Uterine smooth muscle cell (primary cell): ENCODE results near the gene NIPBL. TPM values are rescaled to one million over a fixed set of nuclear protein-coding genes. Genes with fewer than 3 reads are reported as not detected.

Source experiments
- total RNA-seq: library from RNA; depleted of rRNA; stranded (reverse); fragments of >200 nt; gene quantifications from 2 replicates; pipeline ENCODE4 v1.2.3, GENCODE V29; 2014

Gene NIPBL, protein sequence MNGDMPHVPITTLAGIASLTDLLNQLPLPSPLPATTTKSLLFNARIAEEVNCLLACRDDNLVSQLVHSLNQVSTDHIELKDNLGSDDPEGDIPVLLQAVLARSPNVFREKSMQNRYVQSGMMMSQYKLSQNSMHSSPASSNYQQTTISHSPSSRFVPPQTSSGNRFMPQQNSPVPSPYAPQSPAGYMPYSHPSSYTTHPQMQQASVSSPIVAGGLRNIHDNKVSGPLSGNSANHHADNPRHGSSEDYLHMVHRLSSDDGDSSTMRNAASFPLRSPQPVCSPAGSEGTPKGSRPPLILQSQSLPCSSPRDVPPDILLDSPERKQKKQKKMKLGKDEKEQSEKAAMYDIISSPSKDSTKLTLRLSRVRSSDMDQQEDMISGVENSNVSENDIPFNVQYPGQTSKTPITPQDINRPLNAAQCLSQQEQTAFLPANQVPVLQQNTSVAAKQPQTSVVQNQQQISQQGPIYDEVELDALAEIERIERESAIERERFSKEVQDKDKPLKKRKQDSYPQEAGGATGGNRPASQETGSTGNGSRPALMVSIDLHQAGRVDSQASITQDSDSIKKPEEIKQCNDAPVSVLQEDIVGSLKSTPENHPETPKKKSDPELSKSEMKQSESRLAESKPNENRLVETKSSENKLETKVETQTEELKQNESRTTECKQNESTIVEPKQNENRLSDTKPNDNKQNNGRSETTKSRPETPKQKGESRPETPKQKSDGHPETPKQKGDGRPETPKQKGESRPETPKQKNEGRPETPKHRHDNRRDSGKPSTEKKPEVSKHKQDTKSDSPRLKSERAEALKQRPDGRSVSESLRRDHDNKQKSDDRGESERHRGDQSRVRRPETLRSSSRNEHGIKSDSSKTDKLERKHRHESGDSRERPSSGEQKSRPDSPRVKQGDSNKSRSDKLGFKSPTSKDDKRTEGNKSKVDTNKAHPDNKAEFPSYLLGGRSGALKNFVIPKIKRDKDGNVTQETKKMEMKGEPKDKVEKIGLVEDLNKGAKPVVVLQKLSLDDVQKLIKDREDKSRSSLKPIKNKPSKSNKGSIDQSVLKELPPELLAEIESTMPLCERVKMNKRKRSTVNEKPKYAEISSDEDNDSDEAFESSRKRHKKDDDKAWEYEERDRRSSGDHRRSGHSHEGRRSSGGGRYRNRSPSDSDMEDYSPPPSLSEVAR (N-terminal part only)
- 30.9 and 36.0 TPM in 2 replicates for total RNA-seq

DNA sequence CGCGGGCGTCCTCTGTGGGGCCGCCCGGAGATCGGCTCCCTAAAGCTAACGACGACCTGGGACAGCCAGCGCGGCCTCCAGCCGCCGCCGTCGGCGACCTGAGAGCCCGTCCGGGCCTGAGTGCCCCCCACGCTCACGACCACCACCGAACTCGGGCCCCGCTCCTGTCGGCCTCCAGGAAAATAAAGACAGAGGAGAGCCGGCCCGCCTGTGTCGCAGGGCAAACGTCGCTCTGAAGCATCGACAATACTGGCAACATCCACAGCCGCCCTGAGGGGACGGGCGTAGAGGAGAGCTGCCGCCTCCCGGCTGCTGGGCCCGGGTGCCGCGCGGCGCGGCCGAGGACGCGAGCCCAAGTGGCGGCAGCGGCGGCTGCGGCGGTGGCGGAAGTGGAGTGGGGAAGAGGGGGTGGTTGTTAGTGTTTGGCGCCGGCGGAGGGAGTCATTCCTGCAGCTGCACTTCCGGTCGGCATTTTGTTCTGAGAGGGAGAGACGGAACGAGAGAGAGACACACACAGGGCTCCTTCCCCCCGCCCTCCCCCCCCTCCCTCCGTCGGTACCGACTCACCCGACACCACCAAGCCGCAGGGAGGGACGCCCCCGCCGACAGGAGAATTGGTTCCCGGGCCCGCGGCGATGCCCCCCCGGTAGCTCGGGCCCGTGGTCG lies at the start of gene NIPBL:
TSS of gene NIPBL (plus strand) at position 471 of the 666 bp plus-strand sequence. CDS start 76,928 bp downstream, outside the sequence.

